HFFc6 (cell line): ENCODE results near the gene PM20D2. TPM values are rescaled to one million over a fixed set of nuclear protein-coding genes. Genes with fewer than 3 reads are reported as not detected.

Experiments used
- DNase-seq: peaks from one replicate; pipeline ENCODE4 v3.0.0-alpha.2; 2018
- H3K27ac Mint-ChIP-seq: 2 replicates; pipeline ENCODE4 v1.8.0; 2020; ENCODE audit warnings: mild to moderate bottlenecking, mixed read lengths
- H3K27me3 Mint-ChIP-seq: 2 replicates; pipeline ENCODE4 v1.8.0; 2021; ENCODE audit warnings: mild to moderate bottlenecking, moderate library complexity, mixed read lengths; ENCODE audit not compliant: insufficient read depth
- H3K36me3 Mint-ChIP-seq: 2 replicates; pipeline ENCODE4 v1.8.0; 2021; ENCODE audit warnings: low read depth, mixed read lengths
- H3K4me1 Mint-ChIP-seq: 2 replicates; pipeline ENCODE4 v1.8.0; 2020; ENCODE audit warnings: low read depth, mixed read lengths
- H3K4me3 Mint-ChIP-seq: 2 replicates; pipeline ENCODE4 v1.8.0; 2020; ENCODE audit warnings: mild to moderate bottlenecking, moderate library complexity, mixed read lengths
- H3K9me3 Mint-ChIP-seq: 2 replicates; pipeline ENCODE4 v1.8.0; 2020; ENCODE audit warnings: mild to moderate bottlenecking, mixed read lengths
- CTCF ChIP-seq: fragments of 200-600 bp; sonication (generic); IDR thresholded peaks from 2 replicates; pipeline ENCODE4 v1.5.0; 2021; ENCODE audit warnings: antibody characterized with exemption, mild to moderate bottlenecking
- total RNA-seq, 6 experiments: library from RNA; stranded (reverse); fragmentation: NEBNext Ultra II Directional; extraction: Animal tissue kit (Norgen Biotek cat#: 25700); gene quantifications; 2 replicates in 1 of 6; 3 replicates in 5 of 6; pipeline ENCODE4 v1.2.3, GENCODE V29; 2021

The PM20D2 gene
- total RNA-seq, 6 experiments from 2014 or later, result 3.0 to 4.9 (median 3.2) TPM

GRCh38 chr6:89180971-89181370, 35.1 kb downstream of the PM20D2 start:
- H3K27ac Mint-ChIP-seq, result no peak overlapping the region
- no peak overlapping the region for H3K4me3 Mint-ChIP-seq
- peaks cover 31% of the 10 kb centered on the region for H3K27me3 Mint-ChIP-seq
- no peaks in the 10 kb centered on the region for H3K9me3 Mint-ChIP-seq
- no peaks in the 10 kb centered on the region for H3K4me1 Mint-ChIP-seq
- no peak for DNase-seq
- TF ChIP-seq CTCF, result no peak
- no peaks in the 10 kb centered on the region for H3K36me3 Mint-ChIP-seq

GRCh38 chr6:89183294-89183693, 37.4 kb downstream of the PM20D2 start:
- H3K9me3 Mint-ChIP-seq, result no peaks in the 10 kb centered on the region
- no peak for DNase-seq
- no peaks in the 10 kb centered on the region for H3K36me3 Mint-ChIP-seq
- no peak for TF ChIP-seq CTCF
- no peak overlapping the region for H3K27ac Mint-ChIP-seq
- H3K4me3 Mint-ChIP-seq, result no peak overlapping the region
- no peaks in the 10 kb centered on the region for H3K4me1 Mint-ChIP-seq
- peaks cover 28% of the 10 kb centered on the region for H3K27me3 Mint-ChIP-seq

GRCh38 chr6:89184344-89184743, 38.5 kb downstream of the PM20D2 start:
- TF ChIP-seq CTCF, result no peak
- Mint-ChIP-seq H3K27me3 (peaks cover 27% of the 10 kb centered on the region), H3K36me3 (no peaks in the 10 kb centered on the region), H3K27ac (no peak overlapping the region), H3K4me1 (no peaks in the 10 kb centered on the region), H3K9me3 (no peaks in the 10 kb centered on the region), H3K4me3 (no peak overlapping the region)
- DNase-seq, result no peak

GRCh38 chr6:89186762-89187161, 40.9 kb downstream of the PM20D2 start:
- no peak overlapping the region for H3K27ac Mint-ChIP-seq
- no peaks in the 10 kb centered on the region for H3K9me3 Mint-ChIP-seq
- H3K4me3 Mint-ChIP-seq, result no peak overlapping the region
- no peak for TF ChIP-seq CTCF
- DNase-seq, result no peak
- no peaks in the 10 kb centered on the region for H3K36me3 Mint-ChIP-seq
- peaks cover 26% of the 10 kb centered on the region for H3K27me3 Mint-ChIP-seq
- no peaks in the 10 kb centered on the region for H3K4me1 Mint-ChIP-seq

- no peak for DNase-seq
- Mint-ChIP-seq H3K27ac (no peak overlapping the region), H3K36me3 (no peaks in the 10 kb centered on the region), H3K4me3 (no peak overlapping the region), H3K9me3 (no peaks in the 10 kb centered on the region; the same call in 1 of the 2 replicates), H3K4me1 (no peaks in the 10 kb centered on the region), H3K27me3 (peaks cover 26% of the 10 kb centered on the region)
- no peak for TF ChIP-seq CTCF
These were observed 41.6 kb downstream of the PM20D2 start for GRCh38 chr6:89187504-89187903.

- Mint-ChIP-seq H3K27ac (no peak overlapping the region), H3K9me3 (peaks cover 5% of the 10 kb centered on the region; the same call in 1 of the 2 replicates), H3K4me3 (no peak overlapping the region), H3K4me1 (no peaks in the 10 kb centered on the region), H3K27me3 (peaks cover 6% of the 10 kb centered on the region), H3K36me3 (no peaks in the 10 kb centered on the region; the same call in 1 of the 2 replicates)
- no peak for TF ChIP-seq CTCF
- no peak for DNase-seq
These were observed 44.9 kb downstream of the PM20D2 start for GRCh38 chr6:89190741-89191140.
